ENCODE data around the gene ZNF184. TPM values are rescaled to one million over a fixed set of nuclear protein-coding genes. Genes with fewer than 3 reads are reported as not detected.

Gene ZNF184
- total and polyA plus RNA-seq, 9 of the 15 experiments (the other 6 are each of a cell fraction or from before 2014, with no cell fraction given): 7.6 to 22.2 (median 12.8) TPM

GRCh38 chr6:27502508-27503435 is 29.9 kb upstream of the ZNF184 start (continued):
- peak; percentile 84; the same call in 1 of the 2 replicates for TF ChIP-seq HMGXB4 (CRISPR knock-in tag; IDR thresholded peaks at IDR 0.05)
- TF ChIP-seq MCM3 (IDR thresholded peaks at IDR 0.05): no peak
- TF ChIP-seq POLR2H (tag; IDR thresholded peaks at IDR 0.05; ENCODE audit: low read depth): peak; percentile 99
- TF ChIP-seq SIRT6 (IDR thresholded peaks at IDR 0.05; ENCODE audit: low read depth, low read length): no peak
- TF ChIP-seq BCL6 (CRISPR knock-in tag; IDR thresholded peaks at IDR 0.05): no peak
- TF ChIP-seq ETV5 (CRISPR knock-in tag; IDR thresholded peaks at IDR 0.05; ENCODE audit: low read depth): peak; percentile 78; the same call in 1 of the 2 replicates
- no peak for TF ChIP-seq WHSC1 (IDR thresholded peaks at IDR 0.05; ENCODE audit: low read length)
- TF ChIP-seq CUX1 (CRISPR knock-in tag; IDR thresholded peaks at IDR 0.05): no peak
- peak; percentile 91 for TF ChIP-seq ZNF384 (IDR thresholded peaks at IDR 0.05; ENCODE audit: low read depth, low read length)
- TF ChIP-seq ZNF175 (CRISPR knock-in tag; IDR thresholded peaks at IDR 0.05; ENCODE audit: low read depth): no peak
- 0 out of 4 replicates have a peak, but pooled peaks of 1 of the 2 experiments have one; percentile 29 for TF ChIP-seq ZMIZ1 (IDR thresholded peaks at IDR 0.05; ENCODE audit: low read depth in 2 of 2, low read length in 2 of 2)
- TF ChIP-seq SNRNP70 (optimal IDR thresholded peaks at IDR 0.05; ENCODE audit: low read depth, low read length): no peak
- peak; percentile 30 to 52; a peak in 2 of 4 replicates for TF ChIP-seq SIN3A (IDR thresholded peaks at IDR 0.05; ENCODE audit: borderline replicate concordance in 2 of 2, control insufficient read depth in 1 of 2, low read depth in 2 of 2, low read length in 2 of 2)
- 0 out of 2 replicates have a peak, but pooled peaks have one; percentile 43 for TF ChIP-seq KLF6 (CRISPR knock-in tag; IDR thresholded peaks at IDR 0.05; ENCODE audit: borderline replicate concordance)

All from K562 (cell line).